ENCODE results near the gene POLR3H.

Gene POLR3H

GRCh38 chr22:41534219-41534618, 10.1 kb downstream of the POLR3H start:
- peak; percentile 32 for DNase-seq

- DNase-seq, result peak; percentile 78
Measured at GRCh38 chr22:41532908-41533825, 11.1 kb downstream of the POLR3H start.

GRCh38 chr22:41531715-41532477, 12.4 kb downstream of the POLR3H start:
- DNase-seq, result no peak

GRCh38 chr22:41530890-41531714, 13.2 kb downstream of the POLR3H start:
- DNase-seq, result no peak

- no peak for DNase-seq
Measured at GRCh38 chr22:41528938-41529561, 15.2 kb downstream of the POLR3H start.

GRCh38 chr22:41528132-41528766, 16.0 kb downstream of the POLR3H start:
- no peak for DNase-seq

- DNase-seq, result peak; percentile 56
Measured at GRCh38 chr22:41526830-41527799, 17.2 kb downstream of the POLR3H start.

- DNase-seq, result no peak
Measured at GRCh38 chr22:41526226-41526829, 17.9 kb downstream of the POLR3H start.

GRCh38 chr22:41525450-41526225, 18.6 kb downstream of the POLR3H start:
- DNase-seq, result no peak

GRCh38 chr22:41524809-41525449, 19.3 kb downstream of the POLR3H start:
- DNase-seq, result peak; percentile 38

- DNase-seq, result peak; percentile 23
Measured at GRCh38 chr22:41524251-41524661, 20.0 kb downstream of the POLR3H start.

GRCh38 chr22:41523464-41524221, 20.6 kb downstream of the POLR3H start:
- DNase-seq, result peak; percentile 78

- DNase-seq, result no peak
Measured at GRCh38 chr22:41522813-41523212, 21.5 kb downstream of the POLR3H start.

- no peak for DNase-seq
Measured at GRCh38 chr22:41521126-41521525, 23.1 kb downstream of the POLR3H start.

GRCh38 chr22:41518048-41518347, 26.3 kb downstream of the POLR3H start:
- DNase-seq, result no peak

- DNase-seq, result peak; percentile 51
Measured at GRCh38 chr22:41517172-41518047, 26.9 kb downstream of the POLR3H start.

- no peak for DNase-seq
Measured at GRCh38 chr22:41516462-41516861, 27.8 kb downstream of the POLR3H start.

Data from hematopoietic multipotent progenitor cell treated with erythropoietin and hydrocortisone succinate and interleukin-3 and kit ligand, for 8 days (in vitro differentiated cells).